ENCODE data around the gene FAM131A. TPM values are rescaled to one million over a fixed set of nuclear protein-coding genes. Genes with fewer than 3 reads are reported as not detected.
A peak's percentile ranks its signal among the peaks of the same experiment; 100 is the strongest.

FAM131A gene
- total and polyA plus RNA-seq, 2 of the 4 experiments (the other 2 are of a cell fraction), result 10.8 to 19.5 TPM

DNA sequence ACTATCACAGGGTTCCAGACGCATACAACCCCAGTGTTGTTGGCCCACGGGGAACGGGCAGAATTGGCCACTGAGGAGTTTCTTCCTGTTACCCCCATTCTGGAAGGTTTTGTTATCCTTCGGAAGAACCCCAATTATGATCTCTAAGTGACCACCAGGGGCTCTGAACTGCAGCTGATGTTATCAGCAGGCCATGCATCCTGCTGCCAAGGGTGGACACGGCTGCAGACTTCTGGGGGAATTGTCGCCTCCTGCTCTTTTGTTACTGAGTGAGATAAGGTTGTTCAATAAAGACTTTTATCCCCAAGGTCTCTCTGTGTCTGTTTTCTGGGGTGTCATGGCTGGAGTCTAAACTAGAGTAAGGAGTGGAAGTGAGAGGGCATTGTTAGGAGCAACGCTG lies 28.7 kb upstream of the FAM131A start:
- Histone ChIP-seq H2BK20ac (ENCODE audit: low read depth, low read length) (no peak overlapping the region), H2AK5ac (ENCODE audit: low read depth, low read length) (no peak overlapping the region), H3K4ac (ENCODE audit: low read depth, low read length) (no peak overlapping the region), H3K56ac (ENCODE audit: extremely low read depth, insufficient read depth, low read length) (no peak overlapping the region), H3K4me2 (ENCODE audit: low read depth, low read length) (no peak overlapping the region), H3K27me3 (ENCODE audit: control insufficient read depth, insufficient read depth, low read length) (no peaks in the 10 kb centered on the region), H2BK120ac (ENCODE audit: low read depth, low read length) (no peak overlapping the region), H2BK15ac (ENCODE audit: low read depth, low read length) (no peak overlapping the region), H3K4me3 (ENCODE audit: insufficient read depth, low read depth, low read length) (no peak overlapping the region), H2AFZ (replicated peaks; ENCODE audit: low read length, poor library complexity) (no peak overlapping the region), H4K20me1 (ENCODE audit: insufficient read depth, low read length) (peaks cover 22% of the 10 kb centered on the region), H2AK9ac (replicated peaks; ENCODE audit: low read depth, low read length, poor library complexity) (no peak overlapping the region), H3K14ac (replicated peaks; ENCODE audit: low read depth, low read length) (no peak overlapping the region), H4K91ac (ENCODE audit: insufficient read depth, low read depth, low read length) (no peak overlapping the region), H3K18ac (ENCODE audit: low read depth, low read length) (no peak overlapping the region), H3K4me1 (ENCODE audit: control insufficient read depth, insufficient read depth, low read length) (no peaks in the 10 kb centered on the region), H3K9me1 (ENCODE audit: insufficient read depth, low read length) (no peaks in the 10 kb centered on the region; the same call in 1 of the 2 replicates), H4K5ac (ENCODE audit: low read depth, low read length) (no peak overlapping the region), H3K79me1 (ENCODE audit: low read depth in 1 of 2, low read length in 2 of 2) (peaks cover 17 to 19% of the 10 kb centered on the region in 2 experiments), H3K9ac (ENCODE audit: low read depth, low read length) (no peak overlapping the region), H3K9me3 (ENCODE audit: control insufficient read depth, insufficient read depth, low read length) (no peaks in the 10 kb centered on the region), H3K23ac (ENCODE audit: low read depth, low read length) (no peak overlapping the region), H2BK5ac (ENCODE audit: low read depth, low read length, poor library complexity, severe bottlenecking) (no peak overlapping the region), H3K36me3 (ENCODE audit: control insufficient read depth, insufficient read depth, low read length) (peaks cover 52% of the 10 kb centered on the region), H4K8ac (ENCODE audit: low read depth in 2 of 2, low read length in 2 of 2) (no peak overlapping the region), H3K27ac (ENCODE audit: insufficient read depth, low read length) (no peak overlapping the region)
- POLR2A ChIA-PET (ENCODE audit: unreplicated experiment), result no interaction called here
- in situ Hi-C loops (cut with MboI; ENCODE audit: low sequenced_read_pairs), result no loop called here
- TF ChIP-seq NFE2L2 (IDR thresholded peaks at IDR 0.05; ENCODE audit: low read depth, low read length) (no peak), SMC3 (IDR thresholded peaks at IDR 0.05; ENCODE audit: low read depth, low read length) (no peak), RCOR1 (IDR thresholded peaks at IDR 0.05; ENCODE audit: insufficient replicate concordance, low read length) (no peak), USF2 (IDR thresholded peaks at IDR 0.05; ENCODE audit: low read depth, low read length) (no peak), BHLHE40 (IDR thresholded peaks at IDR 0.05; ENCODE audit: low read depth, low read length) (no peak), ELK1 (IDR thresholded peaks at IDR 0.05; ENCODE audit: borderline replicate concordance, low read depth, low read length) (no peak), MXI1 (IDR thresholded peaks at IDR 0.05; ENCODE audit: borderline replicate concordance, low read depth, low read length) (no peak)
- DNase-seq (no peak), ATAC-seq (ENCODE audit: low read depth) (no peak)
- intact Hi-C loops (cut with micrococcal nuclease), result no loop called here
- WGBS, 2 experiments (ENCODE audit: extremely low coverage in 2 of 2, insufficient read length in 1 of 2), result 93% methylated on average over 3 of the region's 7 CpGs; no CpG with 5 or more reads in 1 of the 2 experiments
- CTCF ChIA-PET, result no interaction called here
- dilution Hi-C loops (cut with HindIII; ENCODE audit: low sequenced_read_pairs, unreplicated experiment), result no loop called here
- TSS peak; percentile 67 for BruUV-seq (replicated peaks)

Measured in IMR-90 (cell line).